ENCODE data around the gene MTMR2.

DNA sequence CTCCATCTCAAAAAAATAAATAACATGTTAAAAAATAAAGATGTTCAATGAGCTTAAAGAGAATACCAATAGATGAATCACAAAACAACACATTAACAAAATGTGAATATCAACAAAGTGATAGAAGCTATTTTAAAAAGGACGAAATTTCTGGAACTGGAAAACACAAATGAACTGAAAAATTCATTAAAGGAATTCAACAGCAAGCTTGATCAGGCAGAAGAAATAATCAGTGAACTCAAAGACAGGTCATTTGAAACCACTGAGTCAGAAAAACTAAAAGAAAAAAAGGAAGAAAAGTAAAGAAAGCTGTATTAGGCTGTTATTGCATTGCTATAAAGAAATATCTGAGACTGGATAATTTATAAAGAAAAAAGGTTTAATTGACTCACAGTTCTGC lies 7.0 kb upstream of the MTMR2 start:
- TF ChIP-seq CTCF (conservative IDR thresholded peaks at IDR 0.05; ENCODE audit: low read depth in 2 of 2) (no peak), EZH2 (IDR thresholded peaks at IDR 0.05; ENCODE audit: low read depth, unreplicated experiment) (no peak), POLR2AphosphoS5 (IDR thresholded peaks at IDR 0.05; ENCODE audit: low read depth) (no peak), CREB1 (CRISPR knock-in tag; IDR thresholded peaks at IDR 0.05; ENCODE audit: low read depth) (no peak), ZNF331 (CRISPR knock-in tag; IDR thresholded peaks at IDR 0.05; ENCODE audit: low read depth) (no peak), JUNB (IDR thresholded peaks at IDR 0.05; ENCODE audit: unreplicated experiment) (no peak), EZH2phosphoT487 (IDR thresholded peaks at IDR 0.05; ENCODE audit: unreplicated experiment) (no peak), NANOG (IDR thresholded peaks at IDR 0.05; ENCODE audit: borderline replicate concordance) (no peak), STAT1 (IDR thresholded peaks at IDR 0.05; ENCODE audit: unreplicated experiment) (no peak), ZNF114 (CRISPR knock-in tag; IDR thresholded peaks at IDR 0.05) (no peak)
- TF ChIP-seq, protein P1, sequence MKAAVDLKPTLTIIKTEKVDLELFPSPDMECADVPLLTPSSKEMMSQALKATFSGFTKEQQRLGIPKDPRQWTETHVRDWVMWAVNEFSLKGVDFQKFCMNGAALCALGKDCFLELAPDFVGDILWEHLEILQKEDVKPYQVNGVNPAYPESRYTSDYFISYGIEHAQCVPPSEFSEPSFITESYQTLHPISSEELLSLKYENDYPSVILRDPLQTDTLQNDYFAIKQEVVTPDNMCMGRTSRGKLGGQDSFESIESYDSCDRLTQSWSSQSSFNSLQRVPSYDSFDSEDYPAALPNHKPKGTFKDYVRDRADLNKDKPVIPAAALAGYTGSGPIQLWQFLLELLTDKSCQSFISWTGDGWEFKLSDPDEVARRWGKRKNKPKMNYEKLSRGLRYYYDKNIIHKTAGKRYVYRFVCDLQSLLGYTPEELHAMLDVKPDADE (IDR thresholded peaks at IDR 0.05) = no peak
- TF ChIP-seq, protein P2, sequence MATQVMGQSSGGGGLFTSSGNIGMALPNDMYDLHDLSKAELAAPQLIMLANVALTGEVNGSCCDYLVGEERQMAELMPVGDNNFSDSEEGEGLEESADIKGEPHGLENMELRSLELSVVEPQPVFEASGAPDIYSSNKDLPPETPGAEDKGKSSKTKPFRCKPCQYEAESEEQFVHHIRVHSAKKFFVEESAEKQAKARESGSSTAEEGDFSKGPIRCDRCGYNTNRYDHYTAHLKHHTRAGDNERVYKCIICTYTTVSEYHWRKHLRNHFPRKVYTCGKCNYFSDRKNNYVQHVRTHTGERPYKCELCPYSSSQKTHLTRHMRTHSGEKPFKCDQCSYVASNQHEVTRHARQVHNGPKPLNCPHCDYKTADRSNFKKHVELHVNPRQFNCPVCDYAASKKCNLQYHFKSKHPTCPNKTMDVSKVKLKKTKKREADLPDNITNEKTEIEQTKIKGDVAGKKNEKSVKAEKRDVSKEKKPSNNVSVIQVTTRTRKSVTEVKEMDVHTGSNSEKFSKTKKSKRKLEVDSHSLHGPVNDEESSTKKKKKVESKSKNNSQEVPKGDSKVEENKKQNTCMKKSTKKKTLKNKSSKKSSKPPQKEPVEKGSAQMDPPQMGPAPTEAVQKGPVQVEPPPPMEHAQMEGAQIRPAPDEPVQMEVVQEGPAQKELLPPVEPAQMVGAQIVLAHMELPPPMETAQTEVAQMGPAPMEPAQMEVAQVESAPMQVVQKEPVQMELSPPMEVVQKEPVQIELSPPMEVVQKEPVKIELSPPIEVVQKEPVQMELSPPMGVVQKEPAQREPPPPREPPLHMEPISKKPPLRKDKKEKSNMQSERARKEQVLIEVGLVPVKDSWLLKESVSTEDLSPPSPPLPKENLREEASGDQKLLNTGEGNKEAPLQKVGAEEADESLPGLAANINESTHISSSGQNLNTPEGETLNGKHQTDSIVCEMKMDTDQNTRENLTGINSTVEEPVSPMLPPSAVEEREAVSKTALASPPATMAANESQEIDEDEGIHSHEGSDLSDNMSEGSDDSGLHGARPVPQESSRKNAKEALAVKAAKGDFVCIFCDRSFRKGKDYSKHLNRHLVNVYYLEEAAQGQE (IDR thresholded peaks at IDR 0.05; ENCODE audit: unreplicated experiment) = no peak

Data from GM23338 (cell line).